Kidney (tissue), 14 donors: ENCODE data around the gene ZNF205. TPM values are rescaled to one million over a fixed set of nuclear protein-coding genes. Genes with fewer than 3 reads are reported as not detected.
"Not testable (repeated sequence)": the region's sequence is repeated elsewhere in the genome, so short reads cannot be mapped to it uniquely, and the experiment has no call there.

Experiments
- DNase-seq, 5 donors: peaks; one replicate each; pipeline ENCODE4 v3.0.0-alpha.2; 2013 to 2020
- FAIRE-seq: peaks from 2 replicates; lab custom pipeline; 2012; peaks lifted over from hg19 to GRCh38; lab: Jason Lieb, UNC
- H3K27ac ChIP-seq, 2 donors: one replicate each; pipeline ENCODE4 v1.7.0; 2013; ENCODE audit warnings: low read depth in 2 of 2, low read length in 2 of 2, inconsistent platforms in 1 of 2
- H3K27me3 ChIP-seq: one replicate; pipeline ENCODE4 v1.7.1; 2013; ENCODE audit warnings: low read length, inconsistent platforms; ENCODE audit not compliant: control insufficient read depth, insufficient read depth
- H3K36me3 ChIP-seq, 3 donors: one replicate each; pipeline versions ENCODE4 v1.7.0 to v1.7.1; 2013; ENCODE audit warnings: low read length in 3 of 3, control low read depth in 1 of 3, inconsistent platforms in 1 of 3; ENCODE audit not compliant: insufficient read depth in 3 of 3, control insufficient read depth in 2 of 3
- H3K4me1 ChIP-seq, 3 donors: one replicate each; pipeline versions ENCODE4 v1.7.0 to v1.7.1; 2013; ENCODE audit warnings: low read length in 3 of 3, inconsistent platforms in 1 of 3, low read depth in 1 of 3; ENCODE audit not compliant: control insufficient read depth in 2 of 3, insufficient read depth in 2 of 3
- H3K4me3 ChIP-seq, 3 donors: one replicate each; pipeline versions ENCODE4 v1.7.0 to v1.8.1; 2013; ENCODE audit warnings: low read length in 3 of 3, control low read depth in 1 of 3, inconsistent platforms in 1 of 3
- H3K9ac ChIP-seq, 3 donors: one replicate each; pipeline versions ENCODE4 v1.7.0 to v1.7.1; 2013; ENCODE audit warnings: low read length in 3 of 3, control low read depth in 1 of 3, inconsistent platforms in 1 of 3
- H3K9me3 ChIP-seq, 3 donors: one replicate each; pipeline versions ENCODE4 v1.7.0 to v1.7.1; 2013; ENCODE audit warnings: low read length in 3 of 3, control low read depth in 1 of 3, inconsistent platforms in 1 of 3; ENCODE audit not compliant: control insufficient read depth in 2 of 3, insufficient read depth in 1 of 3
- intact Hi-C: fragments of 100-400 bp; cut with DNase I; formaldehyde crosslinking; loops from one replicate; pipeline ENCODE4 v1.11.1; 2022
- polyA plus RNA-seq: library from polyadenylated mRNA; stranded (reverse); fragments of 350-450 nt; fragmentation: Illumina TruSeq; extraction: RNeasy Lipid Tissue Mini Kit (QIAGEN cat#74804); gene quantifications from one replicate; pipeline ENCODE4 v1.2.3, GENCODE V29; 2014; ENCODE audit warnings: low read depth, low replicate concordance; ENCODE audit not compliant: insufficient read depth
- total RNA-seq: library from RNA; stranded (reverse); fragmentation: NEBNext Ultra II Directional; extraction: Animal tissue kit (Norgen Biotek cat#: 25700); gene quantifications from one replicate; pipeline ENCODE4 v1.2.1, GENCODE V29; 2021
- TF ChIP-seq, protein P1 (sequence below): IDR thresholded peaks from 3 replicates; pipeline ENCODE4 v1.5.1; 2012; ENCODE audit warnings: mild to moderate bottlenecking, moderate library complexity, borderline replicate concordance; ENCODE audit not compliant: insufficient read depth; ENCODE audit errors: extremely low read depth
- donor health status: control.
- donor health status: control.
- donor health status: control.
- donor health status: control.
- donor health status: control.
- donor health status: DM: yes; HTN: yes; CAD: no.
- donor health status: Normal renal cell carcinoma (clear cell type).

ZNF205 gene
- total and polyA plus RNA-seq, 2 donors from 2014 or later: 12.7 to 14.1 TPM

DNA sequence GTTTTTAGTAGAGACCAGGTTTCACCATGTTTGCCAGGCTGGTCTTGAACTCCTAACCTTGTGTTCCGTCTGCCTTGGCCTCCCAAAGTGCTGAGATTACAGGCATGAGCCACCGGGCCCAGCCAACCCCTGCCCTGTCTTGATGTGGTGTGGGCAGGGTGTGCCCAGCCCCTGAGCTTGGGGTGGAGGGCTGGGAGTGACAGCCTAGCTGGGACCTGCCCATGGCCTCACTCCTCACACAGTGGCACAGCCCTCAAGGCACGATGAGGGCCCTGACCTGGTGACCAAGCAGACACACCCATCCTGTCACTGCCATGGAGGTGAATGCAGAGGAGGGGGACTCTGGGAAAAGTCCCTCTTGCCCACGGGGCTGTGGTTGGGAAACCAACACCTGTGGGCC is 43.9 kb upstream of the ZNF205 start:
- TF ChIP-seq, protein P1, sequence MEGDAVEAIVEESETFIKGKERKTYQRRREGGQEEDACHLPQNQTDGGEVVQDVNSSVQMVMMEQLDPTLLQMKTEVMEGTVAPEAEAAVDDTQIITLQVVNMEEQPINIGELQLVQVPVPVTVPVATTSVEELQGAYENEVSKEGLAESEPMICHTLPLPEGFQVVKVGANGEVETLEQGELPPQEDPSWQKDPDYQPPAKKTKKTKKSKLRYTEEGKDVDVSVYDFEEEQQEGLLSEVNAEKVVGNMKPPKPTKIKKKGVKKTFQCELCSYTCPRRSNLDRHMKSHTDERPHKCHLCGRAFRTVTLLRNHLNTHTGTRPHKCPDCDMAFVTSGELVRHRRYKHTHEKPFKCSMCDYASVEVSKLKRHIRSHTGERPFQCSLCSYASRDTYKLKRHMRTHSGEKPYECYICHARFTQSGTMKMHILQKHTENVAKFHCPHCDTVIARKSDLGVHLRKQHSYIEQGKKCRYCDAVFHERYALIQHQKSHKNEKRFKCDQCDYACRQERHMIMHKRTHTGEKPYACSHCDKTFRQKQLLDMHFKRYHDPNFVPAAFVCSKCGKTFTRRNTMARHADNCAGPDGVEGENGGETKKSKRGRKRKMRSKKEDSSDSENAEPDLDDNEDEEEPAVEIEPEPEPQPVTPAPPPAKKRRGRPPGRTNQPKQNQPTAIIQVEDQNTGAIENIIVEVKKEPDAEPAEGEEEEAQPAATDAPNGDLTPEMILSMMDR: no peak
- Histone ChIP-seq H3K27ac (no peak overlapping the region), H3K4me1 (peaks cover 0 to 18% (median 9%) of the 10 kb centered on the region in 3 donors), H3K27me3 (no peaks in the 10 kb centered on the region), H3K36me3 (no peaks in the 10 kb centered on the region), H3K4me3 (no peak overlapping the region), H3K9ac (no peak overlapping the region), H3K9me3 (no peaks in the 10 kb centered on the region)
- FAIRE-seq (no peak), DNase-seq (peak in 1 of 5 donors; percentile 66)
- intact Hi-C loops: loop anchor here (10.0 kb wide), 1 partner anchor 46 kb away; the partner anchor contains the start of gene ZNF205

DNA sequence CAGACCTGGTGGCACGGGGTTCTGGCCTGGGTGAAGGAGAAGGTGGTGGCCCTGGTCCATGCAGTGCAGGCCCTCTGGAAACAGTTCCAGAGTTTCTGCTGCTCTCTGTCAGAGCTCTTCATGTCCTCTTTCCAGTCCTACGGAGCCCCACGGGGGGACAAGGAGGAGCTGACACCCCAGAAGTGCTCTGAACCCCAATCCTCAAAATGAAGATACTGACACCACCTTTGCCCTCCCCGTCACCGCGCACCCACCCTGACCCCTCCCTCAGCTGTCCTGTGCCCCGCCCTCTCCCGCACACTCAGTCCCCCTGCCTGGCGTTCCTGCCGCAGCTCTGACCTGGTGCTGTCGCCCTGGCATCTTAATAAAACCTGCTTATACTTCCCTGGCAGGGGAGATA is 43.2 kb upstream of the ZNF205 start:
- H3K9me3 ChIP-seq, H3K9ac ChIP-seq, H3K27ac ChIP-seq, H3K27me3 ChIP-seq, H3K4me3 ChIP-seq, H3K36me3 ChIP-seq, FAIRE-seq: not testable (repeated sequence)
- intact Hi-C loops: loop anchor here (10.0 kb wide), 1 partner anchor 46 kb away; the partner anchor contains the start of gene ZNF205
- H3K4me1 ChIP-seq: peaks cover 0 to 24% (median 9%) of the 10 kb centered on the region in 3 donors
- peak in 1 of 5 donors; percentile 69 for DNase-seq

DNA sequence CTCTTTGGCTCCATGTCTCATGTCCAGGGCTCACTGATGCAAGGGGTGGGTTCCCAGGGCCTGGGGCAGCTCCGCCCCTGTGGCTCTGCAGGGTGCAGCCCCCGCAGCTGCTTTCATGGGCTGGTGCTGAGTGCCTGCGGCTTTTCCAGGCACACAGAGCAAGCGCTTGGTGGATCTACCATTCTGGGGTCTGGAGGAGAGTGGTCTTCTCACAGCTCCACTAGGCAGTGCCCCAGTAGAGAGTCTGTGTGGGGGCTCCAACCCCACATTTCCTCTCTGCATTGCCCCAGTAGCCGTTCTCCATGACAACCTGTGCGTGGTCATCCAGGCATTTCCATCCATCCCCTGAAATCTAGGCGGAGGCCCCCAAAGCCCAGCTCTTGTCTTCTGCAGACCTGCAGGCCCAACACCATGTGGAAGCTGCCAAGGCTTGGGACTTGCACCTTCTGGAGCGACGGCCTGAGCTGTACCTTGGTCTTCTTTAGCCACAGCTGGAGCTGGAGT is 41.7 kb upstream of the ZNF205 start:
- H3K9me3 ChIP-seq: no peaks in the 10 kb centered on the region
- no peaks in the 10 kb centered on the region for H3K27me3 ChIP-seq
- TF ChIP-seq, protein P1: no peak
- H3K27ac ChIP-seq: no peak overlapping the region
- H3K4me3 ChIP-seq: no peak overlapping the region
- H3K36me3 ChIP-seq: no peaks in the 10 kb centered on the region
- peaks cover 0 to 15% (median 0%) of the 10 kb centered on the region in 3 donors for H3K4me1 ChIP-seq
- intact Hi-C loops: no loop called here
- FAIRE-seq (no peak), DNase-seq (peak in 1 of 5 donors; percentile 43)
- no peak overlapping the region for H3K9ac ChIP-seq

DNA sequence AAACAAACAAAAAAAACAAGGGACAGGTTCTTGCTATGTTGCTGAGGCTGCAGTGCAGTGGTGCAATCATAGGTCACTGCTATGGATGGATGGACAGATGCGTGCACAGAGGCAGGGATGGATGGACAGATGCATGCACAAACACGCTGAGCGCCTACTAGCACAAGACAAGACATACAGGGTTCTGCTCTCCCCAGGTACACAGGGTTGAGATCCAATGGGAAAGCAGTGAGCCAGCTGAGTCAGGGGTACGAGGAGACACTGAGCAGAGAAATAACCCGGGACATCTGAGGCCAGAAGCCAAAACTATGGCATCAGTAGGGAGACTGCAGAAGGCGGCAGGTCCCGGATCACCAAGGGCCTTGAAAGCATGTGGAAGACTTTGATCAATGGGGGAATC is 40.7 kb upstream of the ZNF205 start:
- FAIRE-seq (no peak), DNase-seq (peak in 1 of 5 donors; percentile 15)
- intact Hi-C loops: no loop called here
- Histone ChIP-seq H3K4me1 (peaks cover 0 to 8% (median 0%) of the 10 kb centered on the region in 3 donors), H3K36me3 (no peaks in the 10 kb centered on the region), H3K27ac (no peak overlapping the region), H3K27me3 (no peaks in the 10 kb centered on the region), H3K9ac (no peak overlapping the region), H3K4me3 (no peak overlapping the region), H3K9me3 (no peaks in the 10 kb centered on the region)
- TF ChIP-seq, protein P1: no peak

DNA sequence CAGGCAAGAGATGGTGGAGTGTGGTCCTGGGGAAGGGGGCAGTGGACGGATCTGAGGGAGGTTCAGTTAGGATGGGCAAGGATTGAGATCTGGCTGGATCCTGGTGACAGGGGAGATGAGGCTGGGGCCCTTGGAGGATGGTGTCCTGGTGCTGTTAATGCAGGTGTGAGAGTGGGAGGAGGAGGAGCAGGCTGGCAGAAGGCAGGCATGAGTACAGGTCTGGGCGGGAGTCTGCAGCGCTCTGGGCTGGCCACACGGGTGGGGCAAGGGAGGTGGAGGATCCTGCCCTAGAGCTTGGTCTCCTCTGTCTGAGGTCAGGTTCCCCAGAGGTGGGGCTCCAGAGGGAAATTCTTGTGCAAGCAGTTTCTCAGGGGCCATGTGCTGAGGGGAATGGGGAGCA is 40.2 kb upstream of the ZNF205 start:
- H3K27ac ChIP-seq, FAIRE-seq, H3K4me3 ChIP-seq, H3K4me1 ChIP-seq, H3K9me3 ChIP-seq, H3K27me3 ChIP-seq, H3K9ac ChIP-seq, intact Hi-C loops, H3K36me3 ChIP-seq: not testable (repeated sequence)
- peak in 1 of 5 donors; percentile 49 for DNase-seq

DNA sequence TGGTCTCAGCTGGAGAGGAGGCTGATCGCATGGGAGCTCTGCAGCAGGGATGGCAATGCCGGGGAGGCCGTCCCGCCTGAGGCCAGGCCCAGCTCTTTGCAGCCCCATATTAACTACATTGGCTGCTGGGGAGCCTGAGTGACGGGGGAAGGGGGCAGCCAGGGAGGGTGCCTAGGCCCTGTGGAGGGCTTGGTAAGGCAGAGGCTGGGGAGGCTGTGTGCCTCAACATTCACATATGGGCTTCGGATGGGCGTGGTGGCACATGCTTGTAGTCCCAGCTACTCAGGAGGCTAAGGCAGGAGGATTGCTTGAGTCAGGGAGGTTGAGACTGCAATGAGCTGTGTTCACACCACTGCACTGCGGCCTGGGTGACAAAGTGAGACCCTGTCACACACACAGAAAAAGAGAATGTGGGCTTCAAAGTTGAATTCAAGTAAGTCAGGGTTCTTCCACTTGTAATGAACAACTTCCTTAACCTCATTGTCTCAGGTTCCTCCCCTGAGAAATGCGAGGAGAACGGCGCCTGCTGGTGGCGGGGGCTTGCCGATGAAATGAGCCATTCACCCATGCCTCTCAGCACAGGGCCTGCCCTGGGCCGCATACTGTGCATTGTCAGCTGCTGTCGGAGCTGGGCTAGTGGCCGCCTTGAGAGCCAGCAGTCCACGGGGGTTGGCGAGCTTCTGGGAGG is 39.7 kb upstream of the ZNF205 start:
- H3K9ac ChIP-seq, intact Hi-C loops, FAIRE-seq, H3K9me3 ChIP-seq, H3K36me3 ChIP-seq, H3K4me1 ChIP-seq, H3K4me3 ChIP-seq, H3K27me3 ChIP-seq, H3K27ac ChIP-seq: not testable (repeated sequence)
- peak in 1 of 5 donors; percentile 22 for DNase-seq
